Measurements from ENCODE around the gene MAML3.

The MAML3 gene

GRCh38 chr4:139801895-139802294 lies 352.1 kb downstream of the MAML3 start:
- no peak for TF ChIP-seq CTCF (IDR thresholded peaks at IDR 0.05; ENCODE audit: low read depth, low read length)
- Histone ChIP-seq H3K4me3 (ENCODE audit: low read depth, low read length) (no peak overlapping the region), H3K4me1 (peaks cover 23% of the 10 kb centered on the region), H3K36me3 (no peaks in the 10 kb centered on the region), H3K9me3 (no peaks in the 10 kb centered on the region), H3K27me3 (no peaks in the 10 kb centered on the region)
- DNase-seq: no peak

- no peak for TF ChIP-seq CTCF (IDR thresholded peaks at IDR 0.05; ENCODE audit: low read depth, low read length)
- no peak overlapping the region for H3K4me3 ChIP-seq (ENCODE audit: low read depth, low read length)
- peaks cover 35% of the 10 kb centered on the region for H3K4me1 ChIP-seq
- no peaks in the 10 kb centered on the region for H3K36me3 ChIP-seq
- H3K27me3 ChIP-seq: no peaks in the 10 kb centered on the region
- H3K9me3 ChIP-seq: no peaks in the 10 kb centered on the region
- DNase-seq: no peak
Observed at GRCh38 chr4:139800082-139800481, 353.9 kb downstream of the MAML3 start.

- no peaks in the 10 kb centered on the region for H3K9me3 ChIP-seq
- no peaks in the 10 kb centered on the region for H3K27me3 ChIP-seq
- no peak for TF ChIP-seq CTCF (IDR thresholded peaks at IDR 0.05; ENCODE audit: low read depth, low read length)
- DNase-seq: no peak
- H3K36me3 ChIP-seq: no peaks in the 10 kb centered on the region
- peaks cover 40% of the 10 kb centered on the region for H3K4me1 ChIP-seq
- H3K4me3 ChIP-seq (ENCODE audit: low read depth, low read length): no peak overlapping the region
Observed at GRCh38 chr4:139799615-139800014, 354.4 kb downstream of the MAML3 start.

- TF ChIP-seq CTCF (IDR thresholded peaks at IDR 0.05; ENCODE audit: low read depth, low read length): no peak
- no peaks in the 10 kb centered on the region for H3K36me3 ChIP-seq
- H3K4me3 ChIP-seq (ENCODE audit: low read depth, low read length): no peak overlapping the region
- no peaks in the 10 kb centered on the region for H3K9me3 ChIP-seq
- H3K4me1 ChIP-seq: peaks cover 47% of the 10 kb centered on the region
- DNase-seq: no peak
- H3K27me3 ChIP-seq: no peaks in the 10 kb centered on the region
Observed at GRCh38 chr4:139798456-139798855, 355.5 kb downstream of the MAML3 start.

GRCh38 chr4:139797287-139797686 lies 356.7 kb downstream of the MAML3 start:
- Histone ChIP-seq H3K4me3 (ENCODE audit: low read depth, low read length) (no peak overlapping the region), H3K27me3 (no peaks in the 10 kb centered on the region), H3K4me1 (peaks cover 47% of the 10 kb centered on the region), H3K36me3 (no peaks in the 10 kb centered on the region), H3K9me3 (no peaks in the 10 kb centered on the region)
- TF ChIP-seq CTCF (IDR thresholded peaks at IDR 0.05; ENCODE audit: low read depth, low read length): no peak
- no peak for DNase-seq

- Histone ChIP-seq H3K4me1 (peaks cover 31% of the 10 kb centered on the region), H3K27me3 (no peaks in the 10 kb centered on the region), H3K36me3 (no peaks in the 10 kb centered on the region), H3K4me3 (ENCODE audit: low read depth, low read length) (no peak overlapping the region), H3K9me3 (no peaks in the 10 kb centered on the region)
- no peak for TF ChIP-seq CTCF (IDR thresholded peaks at IDR 0.05; ENCODE audit: low read depth, low read length)
- no peak for DNase-seq
Observed at GRCh38 chr4:139795527-139796314, 358.3 kb downstream of the MAML3 start.

Measured in BE2C (cell line).